Measurements from ENCODE around the gene FBXW9. TPM values are rescaled to one million over a fixed set of nuclear protein-coding genes. Genes with fewer than 3 reads are reported as not detected.
"Not testable (repeated sequence)": the region's sequence is repeated elsewhere in the genome, so short reads cannot be mapped to it uniquely, and the experiment has no call there.

Gene FBXW9
- total RNA-seq, 2 experiments from 2014 or later = 10.2 to 10.5 TPM

DNA sequence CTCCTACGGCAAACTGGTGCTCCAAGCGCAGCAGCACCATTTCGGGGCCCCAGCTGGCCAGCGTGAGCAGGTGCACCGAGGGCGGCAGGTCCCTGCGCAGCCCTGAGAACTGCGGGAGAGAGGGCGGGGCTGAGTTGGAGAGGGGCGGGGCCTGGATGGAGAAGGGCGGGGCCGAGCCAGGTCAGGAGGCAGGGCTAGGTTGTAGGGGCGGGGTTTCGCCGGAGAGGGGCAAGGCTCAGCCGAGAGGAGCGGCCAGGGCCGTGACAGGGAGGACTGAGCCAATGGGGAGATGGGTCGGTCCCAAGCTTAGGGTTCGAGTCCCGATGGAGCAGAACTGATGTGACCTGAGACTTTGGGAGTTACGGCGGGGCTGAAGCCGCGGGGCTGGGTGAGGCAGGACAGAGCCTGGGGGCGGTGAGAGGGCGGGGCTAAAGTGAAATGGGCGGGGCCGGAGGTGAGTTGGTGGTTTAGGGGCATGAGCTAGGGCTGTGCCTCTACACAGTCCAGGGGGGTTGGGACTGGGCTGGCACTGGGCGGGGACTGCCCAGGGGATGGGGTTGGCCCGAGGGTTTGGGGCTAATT, 48.9 kb downstream of the FBXW9 start:
- POLR2A ChIA-PET = no interaction called here
- CTCF ChIA-PET = interaction anchor here (0.6 to 0.7 kb wide), 2 partner anchors 11 to 128 kb away, joined by 3 to 4 read pairs; no protein-coding TSS in a partner anchor

DNA sequence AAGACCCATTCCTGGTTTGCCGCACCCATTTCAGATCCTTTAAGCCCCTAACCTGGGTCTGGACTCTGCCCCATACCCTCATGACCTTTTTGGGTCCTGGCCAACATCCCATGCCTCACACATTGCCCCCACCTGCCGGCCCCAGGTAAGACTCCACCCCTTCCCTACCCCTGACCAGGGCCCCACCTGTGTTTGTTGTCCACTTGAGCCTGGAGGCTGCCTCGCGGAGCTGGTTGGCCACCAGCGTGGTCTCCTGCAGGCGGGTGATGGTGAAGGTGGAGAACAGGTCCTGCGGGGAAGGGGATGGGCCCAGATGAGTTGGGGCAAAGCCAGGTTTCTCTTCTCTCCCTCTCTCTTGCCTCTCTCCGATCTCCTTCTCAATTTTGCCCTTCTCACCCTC, 49.4 kb downstream of the FBXW9 start:
- ChIA-PET CTCF (interaction anchor here (0.6 kb wide), 1 partner anchor 129 kb away, joined by 3 read pairs; no protein-coding TSS in a partner anchor), POLR2A (no interaction called here)

DNA sequence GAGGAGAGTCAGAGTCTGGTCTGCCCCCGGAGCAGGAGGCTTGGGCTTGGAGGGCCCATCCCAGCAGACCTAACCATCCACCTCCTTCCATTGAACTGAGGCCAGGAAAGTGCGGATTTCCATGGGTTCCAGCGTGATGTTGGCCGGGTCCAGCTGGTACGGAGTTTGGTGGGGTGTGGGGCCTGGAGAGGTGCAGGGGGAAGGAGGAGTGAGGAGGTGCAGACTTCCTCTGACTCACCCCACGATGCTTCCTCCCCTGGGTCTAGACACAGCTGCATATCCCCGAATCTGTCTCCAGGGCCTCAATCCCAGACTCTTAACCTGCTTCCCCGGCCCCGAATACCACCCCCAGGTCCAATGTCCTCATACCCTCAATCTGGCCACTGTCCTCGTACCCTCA, 49.9 kb downstream of the FBXW9 start:
- POLR2A ChIA-PET = no interaction called here
- CTCF ChIA-PET = no interaction called here

DNA sequence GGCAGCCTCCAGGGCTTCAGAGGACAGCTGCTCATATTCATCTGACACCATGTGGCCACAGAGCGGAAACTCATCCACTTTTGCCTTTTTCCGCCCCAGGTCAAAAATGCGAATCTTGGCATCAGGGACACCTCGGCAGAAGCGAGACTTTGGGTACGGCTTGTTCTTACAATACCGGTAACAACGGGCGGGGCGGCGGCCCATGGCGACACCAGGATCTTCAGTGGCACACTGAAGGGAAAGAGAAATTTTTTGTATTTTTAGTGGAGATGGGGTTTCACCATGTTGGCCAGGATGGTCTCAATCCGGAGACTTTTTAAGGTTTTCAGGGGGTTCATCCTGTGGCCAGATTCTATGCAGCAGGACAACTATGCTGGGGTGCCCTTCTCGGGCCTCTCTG, 52.7 kb downstream of the FBXW9 start:
- CTCF ChIA-PET, POLR2A ChIA-PET: not testable (repeated sequence)

DNA sequence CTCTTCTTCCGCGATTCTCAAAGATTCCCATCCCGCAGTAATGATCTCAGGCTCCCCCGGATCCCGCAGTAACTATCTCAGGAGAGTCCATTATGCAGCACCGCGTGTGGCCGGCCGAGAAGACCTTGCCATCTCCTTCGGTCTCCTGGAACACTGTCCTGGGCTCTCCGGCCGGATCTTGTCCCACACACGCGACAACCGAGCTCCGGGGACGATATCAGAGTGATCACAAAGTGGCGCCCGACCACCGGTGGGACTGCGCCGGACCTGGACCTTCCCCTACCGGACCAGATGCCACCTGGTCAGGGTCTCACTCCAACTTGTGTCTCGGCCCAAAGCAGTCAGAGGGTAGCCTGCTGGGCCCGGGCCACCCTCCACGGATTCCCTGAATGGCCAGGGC, 53.9 kb downstream of the FBXW9 start:
- ChIA-PET CTCF (no interaction called here), POLR2A (no interaction called here)

DNA sequence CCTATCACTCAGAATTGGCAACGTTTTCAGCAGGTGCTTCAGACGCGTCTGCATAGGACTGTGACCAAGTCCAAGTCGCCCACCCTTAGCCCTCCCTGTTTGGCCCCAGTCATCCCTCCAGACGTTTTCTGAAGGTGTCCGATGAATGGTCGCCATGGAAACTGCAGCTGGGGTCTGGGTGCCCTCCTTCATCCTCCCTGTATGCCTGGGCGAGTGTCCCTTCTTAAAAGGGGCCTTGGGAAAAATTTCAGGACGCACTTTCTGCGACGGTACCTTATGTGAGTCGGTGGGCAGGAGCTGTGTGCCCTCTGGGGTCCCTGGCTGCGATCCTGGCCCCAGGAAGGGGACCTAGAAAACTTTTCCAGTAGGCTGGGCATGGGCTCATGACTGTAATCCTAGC, 55.0 kb downstream of the FBXW9 start:
- ChIA-PET POLR2A (no interaction called here), CTCF (interaction anchor here (0.6 kb wide), 1 partner anchor 16 kb away, joined by 3 read pairs; no protein-coding TSS in a partner anchor)

DNA sequence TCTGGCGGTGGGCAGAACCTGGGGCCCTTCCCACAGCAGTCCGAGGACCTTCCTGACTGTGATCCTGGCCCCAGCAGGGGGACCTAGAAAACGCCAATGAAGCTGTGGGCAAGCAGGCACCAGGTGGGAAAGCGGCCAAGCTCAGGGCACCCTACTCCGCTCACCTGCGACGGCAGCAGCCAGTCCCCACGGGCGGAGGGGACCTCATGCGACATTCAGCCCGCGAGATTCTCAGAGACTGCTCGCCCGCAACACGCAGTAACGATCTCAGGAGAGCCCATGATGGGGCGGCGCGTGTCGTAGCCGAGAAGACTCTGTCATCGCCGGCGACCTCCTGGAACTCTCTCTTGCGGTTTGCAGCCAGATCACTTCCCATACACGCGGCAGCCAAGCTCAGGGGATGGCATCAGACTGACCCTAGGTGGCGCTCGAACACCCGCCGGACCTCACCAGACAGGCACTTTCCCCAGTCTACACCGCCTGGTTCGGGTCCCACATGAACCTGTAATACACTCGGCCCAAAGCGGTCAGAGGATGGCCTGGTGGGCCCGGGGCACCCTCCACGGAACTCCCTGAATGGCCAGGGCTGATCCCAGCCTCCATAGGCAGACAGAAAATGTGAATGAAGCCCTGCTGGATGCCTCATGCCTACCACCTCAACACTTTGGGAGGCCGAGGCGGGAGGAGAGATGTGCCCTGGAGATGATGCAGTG, 56.4 kb downstream of the FBXW9 start:
- POLR2A ChIA-PET = interaction anchor here (0.6 to 1.3 kb wide), 3 partner anchors 21 to 1252 kb away, joined by 5 to 13 read pairs (median 5); a partner anchor contains a TSS
- CTCF ChIA-PET = interaction anchor here (0.7 to 2.0 kb wide), 14 partner anchors 9 to 129 kb away, joined by 3 to 11 read pairs (median 5); partner anchors contain the start of genes MAN2B1, WDR83, ZNF490 and ZNF791

Other genes with a start within 250 kb of the FBXW9 start
- gene ZNF709, start 211.8 kb downstream of the FBXW9 start, total RNA-seq = 1 to 10 TPM; 1.7 to 2.2 TPM
- 1 to 10 TPM; 6.3 to 6.9 TPM for gene ZNF564, start 145.1 kb downstream of the FBXW9 start, total RNA-seq
- 1 to 10 TPM; 7.1 to 8.1 TPM for gene ZNF490, start 85.8 kb downstream of the FBXW9 start, total RNA-seq
- 10 to 100 TPM; 21.0 to 27.3 TPM for gene ZNF791, start 85.7 kb downstream of the FBXW9 start, total RNA-seq
- 10 to 100 TPM; 96.6 to 98.2 TPM for gene MAN2B1, start 29.9 kb downstream of the FBXW9 start, total RNA-seq
- 10 to 100 TPM; 22.4 to 23.7 TPM for gene WDR83, start 29.8 kb downstream of the FBXW9 start, total RNA-seq
- 100 to 1,000 TPM; 100 to 106 TPM for gene DHPS, start 14.8 kb downstream of the FBXW9 start, total RNA-seq
- not detected for gene GNG14, start 8.6 kb downstream of the FBXW9 start, total RNA-seq
- gene TNPO2, start 27.3 kb upstream of the FBXW9 start, total RNA-seq = 100 to 1,000 TPM; 145 to 148 TPM
- gene TRIR, start 38.1 kb upstream of the FBXW9 start, total RNA-seq = 100 to 1,000 TPM; 225 to 233 TPM
- gene GET3, start 40.9 kb upstream of the FBXW9 start, total RNA-seq = 10 to 100 TPM; 90.8 to 91.0 TPM
- gene BEST2, start 55.2 kb upstream of the FBXW9 start, total RNA-seq = not detected
- 10 to 100 TPM; 12.9 to 13.1 TPM for gene HOOK2, start 78.9 kb upstream of the FBXW9 start, total RNA-seq
- gene JUNB, start 94.9 kb upstream of the FBXW9 start, total RNA-seq = 100 to 1,000 TPM; 262 TPM
- 100 to 1,000 TPM; 204 to 208 TPM for gene PRDX2, start 105.2 kb upstream of the FBXW9 start, total RNA-seq
- gene THSD8, start 105.4 kb upstream of the FBXW9 start, total RNA-seq = 10 to 100 TPM; 29.1 to 29.9 TPM
- gene RNASEH2A, start 110.0 kb upstream of the FBXW9 start, total RNA-seq = 10 to 100 TPM; 58.3 to 60.7 TPM
- gene RTBDN, start 137.9 kb upstream of the FBXW9 start, total RNA-seq = not detected
- under 1 TPM; 0.59 to 0.92 TPM for gene MAST1, start 141.9 kb upstream of the FBXW9 start, total RNA-seq
- gene DNASE2, start 184.8 kb upstream of the FBXW9 start, total RNA-seq = 10 to 100 TPM; 20.5 to 23.1 TPM
- under 1 TPM; 0.69 to 0.84 TPM for gene KLF1, start 190.6 kb upstream of the FBXW9 start, total RNA-seq
- gene GCDH, start 194.5 kb upstream of the FBXW9 start, total RNA-seq = 10 to 100 TPM; 55.2 to 57.2 TPM
- 1 to 10 TPM; 1.1 to 1.5 TPM for gene SYCE2, start 222.7 kb upstream of the FBXW9 start, total RNA-seq
- gene FARSA, start 237.1 kb upstream of the FBXW9 start, total RNA-seq = 100 to 1,000 TPM; 183 to 188 TPM
- gene CALR, start 242.0 kb upstream of the FBXW9 start, total RNA-seq = 100 to 1,000 TPM; 805 to 809 TPM
- 100 to 1,000 TPM; 216 to 220 TPM for gene RAD23A, start 249.2 kb upstream of the FBXW9 start, total RNA-seq